Stimulated activated CD8-positive, alpha-beta memory T cell treated with anti-CD3 and anti-CD28 coated beads, Interleukin-12 subunit alpha, Interleukin-12 subunit beta, amount 100 ng/mL, for 24 hours (primary cell): ENCODE data around the gene THBS2.
"Not testable (repeated sequence)": the region's sequence is repeated elsewhere in the genome, so short reads cannot be mapped to it uniquely, and the experiment has no call there.

Experiments
- DNase-seq: peaks from one replicate; pipeline ENCODE4 v3.0.0-alpha.2; 2020; ENCODE audit errors: extremely low read depth

Gene THBS2

DNA sequence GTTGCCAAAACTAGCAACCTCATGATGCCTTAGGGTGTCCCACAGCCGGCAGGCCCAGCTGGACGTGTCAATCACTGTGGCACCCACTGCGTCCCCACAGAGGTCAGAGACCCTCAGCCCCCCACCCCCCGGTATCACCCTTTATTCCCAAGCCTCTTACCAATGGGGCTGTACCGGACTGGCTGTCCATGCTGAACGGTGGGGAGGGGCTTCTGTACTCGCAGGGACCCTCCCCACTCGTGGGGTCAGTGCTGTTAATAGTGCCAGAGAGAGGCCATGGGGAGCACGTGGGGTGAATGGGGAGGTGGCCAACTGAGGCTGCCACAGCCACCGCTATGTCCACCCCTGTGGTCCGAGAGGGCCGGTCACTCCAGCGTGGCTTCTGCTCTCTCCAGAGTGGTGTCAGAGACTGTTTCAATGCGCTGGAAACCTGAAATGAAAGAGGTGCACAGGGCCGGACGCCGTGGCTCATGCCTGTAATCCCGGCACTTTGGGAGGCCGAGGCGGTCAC, 68.6 kb downstream of the THBS2 start:
- DNase-seq = no peak

DNA sequence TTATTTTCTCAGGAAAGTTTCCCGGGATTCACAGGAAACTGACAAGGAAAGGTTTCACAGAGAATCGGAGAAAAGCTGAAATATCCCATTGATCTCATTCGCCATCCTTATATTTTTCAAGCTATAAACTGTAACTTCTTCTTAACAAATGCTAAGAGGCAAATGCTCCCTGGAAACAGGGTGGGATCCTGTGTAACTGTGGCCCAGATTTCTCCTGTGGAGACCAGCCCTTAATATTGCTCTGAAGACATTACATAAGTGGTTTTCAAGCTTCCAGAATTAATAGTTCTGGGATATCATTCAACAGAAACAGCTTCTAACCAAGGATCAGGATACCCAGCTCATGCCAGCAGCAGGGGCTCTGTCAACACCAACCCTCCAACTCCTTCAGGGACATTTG, 69.2 kb downstream of the THBS2 start:
- DNase-seq = no peak

- no peak for DNase-seq
Measured at GRCh38 chr6:169183233-169183632, 70.4 kb downstream of the THBS2 start.

GRCh38 chr6:169179831-169180230, 73.8 kb downstream of the THBS2 start:
- DNase-seq = not testable (repeated sequence)

- DNase-seq = no peak
Measured at GRCh38 chr6:169177516-169178166, 76.0 kb downstream of the THBS2 start.

DNA sequence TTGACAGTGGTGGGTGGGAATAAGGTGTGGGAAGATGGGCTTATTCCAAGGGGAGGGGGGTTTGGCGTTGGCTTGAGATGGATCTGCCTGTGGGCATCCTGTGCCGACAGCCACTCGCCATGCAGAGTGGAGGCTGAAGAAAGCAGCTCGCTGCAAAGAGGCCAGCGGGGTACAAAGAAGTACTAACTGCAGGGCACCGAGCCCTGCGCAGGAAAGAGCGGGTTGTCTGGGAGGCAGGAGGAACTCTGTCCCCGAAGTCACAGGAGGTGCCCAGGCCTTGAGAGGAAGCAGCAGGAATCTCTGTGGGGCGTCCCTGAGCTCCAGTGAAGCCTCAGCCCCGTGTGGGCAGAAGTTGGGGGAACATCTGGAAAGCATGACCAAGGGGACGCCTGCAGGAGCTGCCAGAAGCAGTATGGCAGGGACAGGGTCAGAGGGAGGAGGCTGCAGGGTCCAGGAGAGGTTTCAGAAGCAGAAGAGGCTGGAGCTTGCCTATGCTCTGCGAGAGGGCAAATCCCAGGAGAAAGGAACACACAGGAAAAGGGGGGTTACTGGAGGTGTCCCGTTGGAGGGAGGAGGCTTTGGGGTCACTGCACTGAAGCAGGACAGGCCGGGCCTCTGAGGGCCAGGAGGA, 77.2 kb downstream of the THBS2 start:
- DNase-seq = no peak

DNA sequence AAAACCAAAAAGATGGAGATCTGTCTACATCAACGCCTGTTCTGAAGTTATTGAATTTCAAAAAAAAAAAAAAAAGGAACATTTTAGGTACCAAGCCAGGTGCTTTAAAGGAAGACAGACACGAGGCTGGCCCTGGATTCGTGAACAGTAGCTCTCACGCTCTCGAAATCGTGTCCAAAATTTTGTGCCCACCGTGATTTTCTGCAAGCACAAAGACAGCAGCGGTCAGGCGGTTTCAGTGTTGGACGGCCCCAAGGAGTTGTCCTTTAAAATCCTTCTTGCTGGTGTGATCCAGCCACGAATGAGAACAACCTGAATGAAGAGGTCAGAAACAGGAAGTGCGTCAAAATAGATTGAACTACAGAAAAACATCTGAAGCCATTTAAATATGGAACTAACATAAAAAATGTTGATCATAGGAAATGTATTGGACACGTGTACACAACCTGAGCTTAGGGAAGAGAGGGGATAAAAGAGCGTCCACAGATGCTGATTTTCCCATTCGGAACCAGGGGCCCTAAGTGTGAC, 78.2 kb downstream of the THBS2 start:
- no peak for DNase-seq

DNA sequence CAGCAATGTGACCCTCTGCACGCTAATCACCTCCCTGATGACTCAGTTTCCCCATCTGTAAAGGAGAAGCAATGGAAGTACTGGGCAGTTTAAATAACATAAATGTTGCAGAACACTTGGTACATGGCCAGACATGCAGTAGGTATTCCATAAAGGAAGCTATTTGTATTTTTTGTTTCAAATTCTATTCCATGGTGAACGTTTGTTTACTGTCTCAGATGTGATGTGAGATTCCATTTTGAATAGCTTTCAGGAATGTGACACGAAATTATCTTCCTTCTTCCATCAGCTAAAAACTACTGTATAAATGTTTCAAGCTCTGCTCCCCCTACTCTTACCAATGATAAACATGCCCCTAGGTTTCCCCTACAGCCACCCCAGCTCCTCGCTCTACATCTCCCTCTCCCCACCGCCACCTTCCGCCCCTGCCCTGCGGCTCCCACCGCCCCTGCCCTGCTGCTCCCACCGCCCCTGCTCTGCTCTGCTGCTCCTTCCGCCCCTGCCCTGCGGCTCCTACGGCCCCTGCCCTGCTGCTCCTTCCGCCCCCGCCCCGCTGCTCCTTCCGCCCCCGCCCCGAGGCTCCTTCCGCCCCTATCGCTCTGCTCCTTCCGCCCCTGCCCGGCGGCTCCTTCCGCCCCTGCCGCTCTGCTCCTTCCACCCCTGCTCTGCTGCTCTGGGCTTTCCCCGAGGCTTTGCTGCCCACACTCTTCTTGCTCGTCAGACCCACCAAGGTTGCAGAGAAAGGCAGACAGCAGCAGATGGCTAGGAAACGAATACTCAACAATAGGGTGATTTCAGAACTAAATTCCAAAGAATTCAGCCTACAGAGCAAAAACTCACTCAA, 78.9 kb downstream of the THBS2 start:
- no peak for DNase-seq

GRCh38 chr6:169173532-169174268, 79.9 kb downstream of the THBS2 start:
- no peak for DNase-seq

DNA sequence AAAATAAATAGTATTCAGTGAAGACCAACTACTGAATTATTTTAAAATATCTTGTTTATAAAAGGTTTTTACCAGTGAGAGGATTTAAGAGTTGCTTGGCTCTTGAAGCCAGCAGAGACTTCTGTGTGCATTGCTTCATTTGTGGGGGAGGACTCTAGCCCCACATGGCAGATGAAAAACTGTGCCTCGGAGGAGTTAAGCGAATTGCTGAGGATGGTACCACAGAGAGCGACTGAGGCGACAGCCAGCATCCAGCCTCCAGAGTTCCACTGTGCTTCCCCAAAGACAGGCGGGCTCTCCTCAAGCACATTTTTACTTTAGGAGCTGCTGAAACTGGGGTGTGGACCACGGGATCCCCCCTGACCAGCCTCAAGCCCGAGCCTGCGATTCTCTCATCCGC, 80.7 kb downstream of the THBS2 start:
- DNase-seq = no peak

GRCh38 chr6:169172456-169172855, 81.2 kb downstream of the THBS2 start:
- DNase-seq = no peak

GRCh38 chr6:169171951-169172350, 81.7 kb downstream of the THBS2 start:
- DNase-seq = no peak

GRCh38 chr6:169171016-169171415, 82.6 kb downstream of the THBS2 start:
- DNase-seq = no peak

DNA sequence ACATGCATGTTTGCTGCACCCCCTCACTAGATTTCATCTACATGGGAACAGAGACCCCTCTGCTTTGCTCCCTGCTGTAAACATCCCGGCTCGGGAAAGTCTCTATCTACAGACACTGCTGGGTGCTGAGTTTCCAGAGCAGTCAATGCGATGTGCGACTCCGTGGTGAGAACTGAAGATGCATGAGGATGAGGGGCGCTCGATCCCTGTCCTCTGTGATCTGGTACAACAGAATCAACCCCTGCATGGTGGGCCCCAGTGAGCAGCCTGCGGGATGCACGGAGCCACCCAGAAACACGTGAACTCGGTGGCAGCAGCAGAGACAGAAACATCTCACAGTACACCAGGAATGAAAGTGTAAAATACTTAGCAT, 83.1 kb downstream of the THBS2 start:
- DNase-seq = no peak

- no peak for DNase-seq
Measured at GRCh38 chr6:169169941-169170582, 83.6 kb downstream of the THBS2 start.

DNA sequence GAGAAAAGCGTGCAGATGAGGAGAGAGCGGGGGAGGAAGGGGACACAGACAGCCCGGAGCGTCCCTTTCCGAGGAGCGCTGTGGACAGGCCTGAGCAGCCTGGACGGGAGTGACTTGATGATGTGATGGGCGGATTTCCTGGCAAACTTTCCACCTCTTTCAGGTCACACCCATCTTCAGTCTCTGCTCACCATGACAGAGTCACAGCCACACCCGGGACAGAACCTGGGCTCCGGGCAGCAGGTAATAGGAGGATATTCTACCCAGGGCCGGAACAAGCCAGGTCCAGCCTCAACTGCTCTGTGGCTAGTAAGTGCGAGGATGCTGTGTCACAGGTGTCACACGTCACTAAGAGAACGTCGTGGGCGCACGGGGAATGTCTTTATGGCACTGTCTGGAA, 84.3 kb downstream of the THBS2 start:
- no peak for DNase-seq

DNA sequence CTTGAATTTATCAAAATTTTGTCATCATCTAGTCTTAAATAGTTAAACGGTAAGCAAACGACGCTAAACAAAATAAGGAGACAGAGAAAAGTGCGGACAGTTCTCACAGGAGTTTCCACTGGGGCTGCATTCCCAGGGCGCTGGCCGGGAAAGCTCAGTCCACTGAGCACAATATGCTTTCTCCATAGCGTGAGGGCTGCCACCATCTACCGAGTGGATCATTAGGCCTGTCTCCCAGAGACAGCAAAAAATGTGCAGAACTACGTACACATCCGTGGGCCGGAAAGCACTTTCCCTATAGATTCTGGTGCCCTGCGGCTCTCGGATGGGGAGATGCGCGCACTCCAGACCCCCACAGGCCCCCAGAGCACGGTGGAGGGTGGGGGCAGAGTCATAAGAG, 84.9 kb downstream of the THBS2 start:
- no peak for DNase-seq

GRCh38 chr6:169168302-169168630, 85.4 kb downstream of the THBS2 start:
- DNase-seq = no peak

DNA sequence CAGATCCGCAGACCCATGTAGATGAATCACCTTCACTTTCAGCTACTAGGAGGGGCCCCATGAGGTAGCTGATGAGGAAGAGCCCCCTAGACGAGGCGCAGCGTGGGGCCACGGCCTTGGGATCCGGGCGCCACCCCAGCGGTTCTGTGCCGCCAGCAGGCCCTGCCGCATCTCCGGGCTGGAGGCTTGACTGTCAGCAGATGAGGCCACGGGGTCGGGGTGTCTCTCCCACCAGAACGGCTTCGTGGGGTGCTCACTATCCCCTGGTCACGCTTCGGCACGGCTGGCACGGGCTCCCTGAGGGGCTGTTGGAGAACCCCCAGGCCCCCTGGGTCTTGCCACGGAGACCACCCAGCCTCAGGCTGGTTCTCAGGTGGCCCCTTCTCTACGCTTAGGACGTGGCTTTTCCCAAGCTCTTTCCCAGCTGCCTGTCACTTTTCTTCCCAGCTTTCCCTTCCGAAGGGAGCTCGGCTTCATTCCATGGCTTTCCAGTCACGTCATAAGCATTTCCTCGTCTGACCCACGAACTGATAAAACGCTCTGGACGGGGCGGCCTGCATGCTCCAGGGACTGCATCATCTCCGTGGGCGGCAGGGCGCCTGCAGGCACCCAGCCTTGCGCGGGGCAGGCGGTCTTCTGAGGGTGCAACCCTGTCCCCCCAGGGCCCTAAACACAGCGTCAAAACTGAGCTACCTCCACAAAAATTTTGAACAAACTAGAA, 85.9 kb downstream of the THBS2 start:
- DNase-seq = no peak

GRCh38 chr6:169166896-169167580, 86.6 kb downstream of the THBS2 start:
- no peak for DNase-seq
